Glutamatergic neuron (in vitro differentiated cells): ENCODE measurements around the gene ARHGAP23. TPM values are rescaled to one million over a fixed set of nuclear protein-coding genes. Genes with fewer than 3 reads are reported as not detected.
"Not testable (repeated sequence)": the region's sequence is repeated elsewhere in the genome, so short reads cannot be mapped to it uniquely, and the experiment has no call there.

Experiments
- DNase-seq: peaks from one replicate; pipeline ENCODE4 v3.0.0; 2022
- H3K27ac Mint-ChIP-seq: one replicate; pipeline ENCODE4 v1.8.0; 2020; ENCODE audit warnings: mild to moderate bottlenecking, mixed read lengths, inconsistent platforms; ENCODE audit not compliant: unreplicated experiment
- H3K27me3 Mint-ChIP-seq: one replicate; pipeline ENCODE4 v1.8.0; 2020; ENCODE audit warnings: mild to moderate bottlenecking, moderate library complexity, mixed read lengths, inconsistent platforms; ENCODE audit not compliant: unreplicated experiment
- H3K36me3 Mint-ChIP-seq: one replicate; pipeline ENCODE4 v1.8.0; 2020; ENCODE audit warnings: mild to moderate bottlenecking, mixed read lengths, inconsistent platforms; ENCODE audit not compliant: unreplicated experiment
- H3K4me1 Mint-ChIP-seq: one replicate; pipeline ENCODE4 v1.8.0; 2020; ENCODE audit warnings: mild to moderate bottlenecking, low read depth, mixed read lengths, inconsistent platforms; ENCODE audit not compliant: unreplicated experiment
- H3K4me3 Mint-ChIP-seq: one replicate; pipeline ENCODE4 v1.8.0; 2020; ENCODE audit warnings: mild to moderate bottlenecking, mixed read lengths, inconsistent platforms; ENCODE audit not compliant: unreplicated experiment
- H3K9me3 Mint-ChIP-seq: one replicate; pipeline ENCODE4 v1.8.0; 2020; ENCODE audit warnings: mild to moderate bottlenecking, moderate library complexity, mixed read lengths, inconsistent platforms; ENCODE audit not compliant: unreplicated experiment
- total RNA-seq: library from RNA; stranded (reverse); fragmentation: NEBNext Ultra II Directional; extraction: Animal tissue kit (Norgen Biotek cat#: 25700); gene quantifications from one replicate; pipeline ENCODE4 v1.2.1, GENCODE V29; 2021; ENCODE audit not compliant: unreplicated experiment
- TF ChIP-seq, protein P1 (sequence below): fragments of 200-600 bp; sonication (generic); IDR thresholded peaks from one replicate; pipeline ENCODE4 v1.5.0; 2021; ENCODE audit not compliant: partially characterized antibody, unreplicated experiment

Gene ARHGAP23
- total RNA-seq, 1 donor from 2014 or later = 23.6 TPM

DNA sequence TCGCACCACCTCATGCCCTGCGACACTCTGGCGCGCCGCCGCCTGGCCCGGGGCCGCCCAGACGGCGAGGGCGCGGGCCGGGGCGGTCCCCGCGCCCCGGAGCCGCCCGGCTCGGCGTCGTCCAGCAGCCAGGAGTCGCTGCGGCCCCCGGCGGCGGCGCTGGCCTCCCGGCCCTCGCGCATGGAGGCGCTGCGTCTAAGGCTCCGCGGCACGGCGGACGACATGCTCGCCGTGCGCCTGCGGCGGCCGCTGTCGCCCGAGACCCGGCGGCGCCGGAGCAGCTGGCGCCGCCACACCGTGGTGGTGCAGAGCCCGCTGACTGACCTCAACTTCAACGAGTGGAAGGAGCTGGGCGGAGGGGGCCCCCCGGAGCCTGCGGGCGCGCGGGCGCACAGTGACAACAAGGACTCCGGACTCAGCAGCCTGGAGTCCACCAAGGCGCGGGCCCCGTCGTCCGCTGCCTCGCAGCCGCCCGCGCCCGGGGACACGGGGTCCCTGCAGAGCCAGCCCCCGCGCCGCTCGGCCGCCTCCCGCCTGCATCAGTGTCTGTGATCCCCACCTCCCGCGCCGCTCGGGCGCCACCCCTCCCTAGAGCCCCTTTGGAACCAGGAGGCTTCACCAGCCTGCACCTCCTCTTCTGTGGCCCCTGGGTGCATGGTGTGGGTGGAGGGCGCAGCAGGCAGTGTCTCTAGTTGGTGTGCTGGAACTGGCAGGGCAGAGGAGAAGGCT, 82.3 kb downstream of the ARHGAP23 start:
- Mint-ChIP-seq H3K4me1 (peaks cover 7% of the 10 kb centered on the region), H3K27ac (peak overlapping the region; percentile 38), H3K27me3 (peaks cover 21% of the 10 kb centered on the region), H3K4me3 (peak overlapping the region; percentile 72), H3K36me3 (no peaks in the 10 kb centered on the region), H3K9me3 (peaks cover 14% of the 10 kb centered on the region)
- TF ChIP-seq, protein P1, sequence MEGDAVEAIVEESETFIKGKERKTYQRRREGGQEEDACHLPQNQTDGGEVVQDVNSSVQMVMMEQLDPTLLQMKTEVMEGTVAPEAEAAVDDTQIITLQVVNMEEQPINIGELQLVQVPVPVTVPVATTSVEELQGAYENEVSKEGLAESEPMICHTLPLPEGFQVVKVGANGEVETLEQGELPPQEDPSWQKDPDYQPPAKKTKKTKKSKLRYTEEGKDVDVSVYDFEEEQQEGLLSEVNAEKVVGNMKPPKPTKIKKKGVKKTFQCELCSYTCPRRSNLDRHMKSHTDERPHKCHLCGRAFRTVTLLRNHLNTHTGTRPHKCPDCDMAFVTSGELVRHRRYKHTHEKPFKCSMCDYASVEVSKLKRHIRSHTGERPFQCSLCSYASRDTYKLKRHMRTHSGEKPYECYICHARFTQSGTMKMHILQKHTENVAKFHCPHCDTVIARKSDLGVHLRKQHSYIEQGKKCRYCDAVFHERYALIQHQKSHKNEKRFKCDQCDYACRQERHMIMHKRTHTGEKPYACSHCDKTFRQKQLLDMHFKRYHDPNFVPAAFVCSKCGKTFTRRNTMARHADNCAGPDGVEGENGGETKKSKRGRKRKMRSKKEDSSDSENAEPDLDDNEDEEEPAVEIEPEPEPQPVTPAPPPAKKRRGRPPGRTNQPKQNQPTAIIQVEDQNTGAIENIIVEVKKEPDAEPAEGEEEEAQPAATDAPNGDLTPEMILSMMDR = no peak
- DNase-seq = peak; percentile 77

DNA sequence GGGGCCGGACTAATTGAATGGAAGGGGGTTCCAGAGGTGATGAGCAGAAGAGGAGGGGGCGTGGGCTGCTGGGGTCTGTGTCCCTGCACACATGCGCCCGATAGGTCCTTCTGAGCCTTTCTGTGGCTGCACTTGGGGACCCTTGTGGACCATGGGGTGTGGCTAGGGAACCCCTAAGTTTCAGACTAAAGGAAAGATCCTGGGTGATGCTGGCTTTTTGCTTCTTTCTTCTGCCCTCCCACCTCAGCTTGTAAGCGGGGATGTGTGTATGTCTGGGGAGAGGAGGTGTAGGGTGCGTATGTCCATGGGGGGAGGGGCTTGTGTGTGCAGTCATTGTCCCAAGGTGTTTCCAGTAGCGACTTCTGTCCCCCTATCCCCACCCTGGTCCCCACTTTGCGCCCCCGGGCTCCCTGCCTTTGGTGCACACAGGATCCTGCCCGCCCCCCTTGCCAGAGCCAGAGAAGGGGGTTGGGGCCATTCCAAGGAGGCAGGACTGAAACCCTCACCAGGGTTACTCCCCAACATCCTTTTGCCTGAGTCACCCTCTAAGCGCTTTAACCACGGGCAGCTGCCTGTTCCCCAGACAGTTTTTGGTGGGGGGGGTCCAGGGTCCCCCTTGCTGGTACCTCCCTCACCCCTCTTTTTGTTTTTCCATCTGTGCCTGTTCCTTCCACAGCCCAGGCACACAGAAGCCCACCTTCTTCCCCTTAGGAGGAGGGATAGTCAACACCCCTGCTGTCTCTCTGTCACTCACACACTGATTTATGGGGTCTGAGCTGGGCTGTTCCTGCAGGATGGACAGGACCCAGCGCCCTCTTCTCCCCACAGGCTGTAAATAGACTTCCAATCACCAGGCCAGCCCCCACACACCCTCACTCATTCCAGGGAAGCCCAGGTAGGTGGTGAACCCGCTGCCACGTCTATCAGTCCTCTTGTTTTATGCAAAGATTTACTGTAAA, 83.2 kb downstream of the ARHGAP23 start:
- Mint-ChIP-seq H3K27ac (peak overlapping the region; percentile 38), H3K36me3 (no peaks in the 10 kb centered on the region), H3K9me3 (peaks cover 14% of the 10 kb centered on the region), H3K4me3 (peak overlapping the region; percentile 72), H3K4me1 (peaks cover 7% of the 10 kb centered on the region), H3K27me3 (peaks cover 21% of the 10 kb centered on the region)
- TF ChIP-seq, protein P1 = no peak
- no peak for DNase-seq

DNA sequence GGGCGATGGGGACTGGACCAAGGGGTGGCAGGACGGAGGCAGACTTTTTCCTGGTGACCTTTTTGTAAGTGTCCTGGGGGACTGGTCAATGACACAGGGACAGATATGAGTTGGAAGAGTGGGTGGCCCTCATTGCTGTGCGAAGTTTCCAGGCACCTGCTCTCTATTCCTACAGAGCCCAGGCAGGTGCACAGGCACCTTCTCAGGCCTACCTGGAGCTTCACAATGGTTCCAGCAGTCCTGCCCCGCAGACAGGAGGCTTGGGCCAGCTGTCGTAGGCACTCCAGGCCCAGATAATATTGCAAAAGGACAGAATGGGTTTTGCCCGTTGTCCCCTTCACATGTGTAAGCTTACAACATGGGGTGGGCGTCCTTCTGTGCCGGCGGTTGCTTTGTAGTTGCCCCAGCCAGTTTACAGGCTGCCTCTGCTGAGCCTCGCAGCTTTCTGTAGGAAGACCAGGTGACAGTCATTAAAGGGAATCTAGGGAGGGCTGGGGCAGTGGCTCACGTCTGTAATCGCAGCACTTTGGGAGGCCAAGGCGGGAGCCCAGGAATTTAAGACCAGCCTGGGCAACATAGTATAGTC, 84.3 kb downstream of the ARHGAP23 start:
- Mint-ChIP-seq H3K27ac (no peak overlapping the region), H3K9me3 (peaks cover 14% of the 10 kb centered on the region), H3K27me3 (peaks cover 21% of the 10 kb centered on the region), H3K4me3 (no peak overlapping the region), H3K4me1 (peaks cover 7% of the 10 kb centered on the region), H3K36me3 (no peaks in the 10 kb centered on the region)
- no peak for DNase-seq
- TF ChIP-seq, protein P1 = no peak

DNA sequence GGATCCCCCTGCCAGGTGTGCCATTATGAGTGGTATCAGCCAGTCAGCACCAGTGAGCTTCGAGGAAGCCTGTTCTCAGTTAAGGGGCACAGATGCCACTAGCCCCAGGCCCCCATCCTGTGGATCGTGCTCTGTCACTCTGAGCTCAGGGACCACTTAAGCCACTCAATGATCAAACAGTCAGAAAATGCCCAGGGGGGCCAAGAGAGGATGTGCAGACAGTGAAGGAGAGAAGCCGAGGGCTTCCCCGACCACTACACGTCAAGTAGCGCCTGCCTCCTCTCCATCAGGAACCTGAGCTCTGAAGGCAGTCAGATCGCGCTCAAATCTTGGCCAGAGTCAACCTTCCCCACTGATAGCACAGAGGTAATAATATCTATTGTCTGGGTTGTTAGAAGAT, 98.3 kb downstream of the ARHGAP23 start:
- Mint-ChIP-seq H3K27me3 (peaks cover 17% of the 10 kb centered on the region), H3K4me1 (peaks cover 19% of the 10 kb centered on the region)
- not testable (repeated sequence) for H3K27ac Mint-ChIP-seq, H3K4me3 Mint-ChIP-seq, H3K9me3 Mint-ChIP-seq, H3K36me3 Mint-ChIP-seq
- DNase-seq = peak; percentile 56

DNA sequence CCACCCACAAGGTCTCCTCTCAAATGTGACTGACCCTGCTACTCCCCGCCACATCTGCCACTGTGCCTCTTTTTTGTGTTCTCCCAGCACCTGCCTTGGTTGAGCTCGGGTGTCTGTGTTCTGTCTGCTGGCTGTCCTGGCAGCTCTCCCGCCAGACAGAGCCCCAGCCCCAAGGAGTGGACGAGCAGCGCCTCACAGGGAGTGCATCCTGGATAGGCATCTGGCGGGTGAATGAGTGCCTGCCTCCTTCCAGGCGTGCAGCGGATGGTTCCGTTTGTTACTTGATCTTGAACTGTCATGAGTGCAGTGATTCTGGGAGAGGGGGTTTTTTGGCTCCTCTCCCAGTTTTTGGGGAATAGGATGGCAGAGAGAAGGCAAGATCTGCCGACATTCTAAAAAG, 99.9 kb downstream of the ARHGAP23 start:
- Mint-ChIP-seq H3K27me3 (peaks cover 14% of the 10 kb centered on the region), H3K4me1 (peaks cover 25% of the 10 kb centered on the region)
- DNase-seq, H3K9me3 Mint-ChIP-seq, H3K36me3 Mint-ChIP-seq, H3K27ac Mint-ChIP-seq, H3K4me3 Mint-ChIP-seq: not testable (repeated sequence)

DNA sequence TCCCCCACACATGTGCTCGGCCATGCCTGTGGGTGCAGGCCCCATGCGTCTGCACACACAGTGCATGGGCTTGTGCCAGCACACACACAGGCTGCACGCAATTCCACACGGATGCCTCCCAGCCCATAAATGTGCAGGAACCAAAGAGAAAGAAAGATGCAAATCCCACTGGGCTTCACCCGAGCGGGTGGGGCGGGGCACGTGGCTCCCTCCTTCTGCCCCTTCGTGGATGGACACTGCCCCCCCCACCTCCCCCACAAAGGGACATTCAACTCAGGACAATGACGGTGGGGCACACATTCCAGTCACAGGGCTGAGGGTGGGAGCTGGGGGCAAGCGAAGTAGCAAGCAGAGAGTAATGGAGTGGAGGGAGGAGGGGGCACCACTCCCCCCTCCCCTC, 102.6 kb downstream of the ARHGAP23 start:
- H3K4me3 Mint-ChIP-seq = peak overlapping the region; percentile 28
- not testable (repeated sequence) for DNase-seq, H3K9me3 Mint-ChIP-seq, H3K27ac Mint-ChIP-seq, H3K36me3 Mint-ChIP-seq
- H3K27me3 Mint-ChIP-seq = peaks cover 19% of the 10 kb centered on the region
- peaks cover 23% of the 10 kb centered on the region for H3K4me1 Mint-ChIP-seq

DNA sequence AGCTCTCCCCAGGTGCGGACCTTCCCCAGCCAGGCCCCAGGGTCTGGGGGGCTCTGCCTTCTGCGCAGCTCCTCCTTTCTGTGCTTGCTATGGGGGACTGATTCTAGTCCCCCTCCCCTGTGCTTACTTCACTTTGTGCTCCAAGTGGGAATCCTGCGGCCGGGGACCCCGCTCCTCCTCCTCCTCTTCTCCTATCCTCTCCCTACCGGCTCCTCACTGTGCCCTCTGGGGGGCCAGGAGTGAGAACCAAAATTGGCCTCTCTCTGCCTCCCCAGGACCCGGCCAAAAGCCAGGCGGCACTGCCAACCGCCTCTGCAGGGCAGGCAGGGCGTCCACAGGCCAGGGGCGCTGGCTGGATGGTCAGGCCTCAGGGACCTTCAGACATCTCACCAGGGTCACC, 103.5 kb downstream of the ARHGAP23 start:
- peaks cover 19% of the 10 kb centered on the region for H3K27me3 Mint-ChIP-seq
- not testable (repeated sequence) for H3K4me3 Mint-ChIP-seq, H3K9me3 Mint-ChIP-seq, H3K36me3 Mint-ChIP-seq, DNase-seq, H3K27ac Mint-ChIP-seq
- H3K4me1 Mint-ChIP-seq = peaks cover 19% of the 10 kb centered on the region
